Measurements from ENCODE around the gene IL20.

Gene IL20, protein sequence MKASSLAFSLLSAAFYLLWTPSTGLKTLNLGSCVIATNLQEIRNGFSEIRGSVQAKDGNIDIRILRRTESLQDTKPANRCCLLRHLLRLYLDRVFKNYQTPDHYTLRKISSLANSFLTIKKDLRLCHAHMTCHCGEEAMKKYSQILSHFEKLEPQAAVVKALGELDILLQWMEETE

DNA sequence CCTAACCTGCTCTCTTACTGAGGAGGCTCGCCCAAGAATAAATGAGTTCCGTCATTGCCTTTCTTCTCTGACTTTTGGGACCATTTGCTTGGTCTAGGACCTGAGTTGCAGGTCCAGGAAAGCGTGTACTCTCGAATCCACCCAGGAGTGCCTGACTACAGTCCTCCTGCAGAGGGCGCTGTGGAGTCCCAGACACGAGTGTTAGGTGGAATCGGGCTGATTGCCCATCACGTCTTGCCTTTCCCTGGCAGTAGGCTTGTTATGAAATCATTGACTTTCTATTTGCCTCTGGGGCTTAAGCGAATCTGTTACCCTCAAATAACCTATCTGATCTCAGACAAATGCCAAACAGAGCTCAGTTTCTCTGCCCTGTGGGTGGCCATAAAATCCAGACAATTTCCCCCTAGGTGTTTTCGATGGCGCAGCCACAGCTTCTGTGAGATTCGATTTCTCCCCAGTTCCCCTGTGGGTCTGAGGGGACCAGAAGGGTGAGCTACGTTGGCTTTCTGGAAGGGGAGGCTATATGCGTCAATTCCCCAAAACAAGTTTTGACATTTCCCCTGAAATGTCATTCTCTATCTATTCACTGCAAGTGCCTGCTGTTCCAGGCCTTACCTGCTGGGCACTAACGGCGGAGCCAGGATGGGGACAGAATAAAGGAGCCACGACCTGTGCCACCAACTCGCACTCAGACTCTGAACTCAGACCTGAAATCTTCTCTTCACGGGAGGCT is at the start of gene IL20:
Gene IL20 (plus strand): TSS at position 685 of the 733 bp plus-strand sequence. CDS start 230 bp downstream, outside the sequence.
- no peak for DNase-seq

DNA sequence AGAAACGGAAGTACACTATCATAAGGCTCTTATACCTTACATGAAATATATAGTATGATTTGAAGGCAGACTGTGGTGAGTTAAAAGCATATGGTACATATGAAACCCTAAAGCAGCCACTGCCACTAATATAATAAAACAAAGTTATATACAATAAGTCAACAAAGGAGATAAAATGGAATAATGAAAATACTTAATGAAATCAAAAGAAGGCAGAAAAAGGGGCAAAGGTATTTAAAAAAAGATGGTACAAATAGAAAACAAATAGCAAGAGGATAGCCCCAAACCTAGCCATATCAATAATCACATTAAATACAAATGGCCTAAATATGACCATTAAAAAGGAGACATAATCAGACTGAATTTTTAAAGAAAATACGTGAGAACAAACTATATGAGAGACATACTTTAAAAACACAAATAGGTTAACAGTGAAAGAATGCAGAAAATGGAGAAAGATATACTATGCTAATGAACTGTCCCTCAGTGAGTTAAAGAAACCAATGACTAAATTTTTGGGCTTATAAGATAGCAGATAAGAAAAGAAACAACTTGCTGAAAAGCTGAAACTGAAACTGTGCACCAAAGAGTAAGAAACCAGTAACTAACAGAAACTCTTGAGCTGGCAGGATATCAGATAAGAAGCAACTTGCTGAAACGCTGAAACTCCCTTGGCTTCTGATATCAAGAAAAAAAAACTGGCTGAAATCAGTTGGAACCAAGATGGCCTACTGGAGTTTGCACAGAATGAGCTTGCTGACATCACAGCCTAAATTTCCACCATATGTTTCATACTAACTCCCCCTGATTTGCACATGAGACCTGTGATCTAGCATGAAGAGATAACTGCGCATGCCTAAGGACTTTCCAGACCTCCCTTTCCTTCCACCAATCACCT is 48.8 kb upstream of the IL20 start:
- no peak for DNase-seq

DNA sequence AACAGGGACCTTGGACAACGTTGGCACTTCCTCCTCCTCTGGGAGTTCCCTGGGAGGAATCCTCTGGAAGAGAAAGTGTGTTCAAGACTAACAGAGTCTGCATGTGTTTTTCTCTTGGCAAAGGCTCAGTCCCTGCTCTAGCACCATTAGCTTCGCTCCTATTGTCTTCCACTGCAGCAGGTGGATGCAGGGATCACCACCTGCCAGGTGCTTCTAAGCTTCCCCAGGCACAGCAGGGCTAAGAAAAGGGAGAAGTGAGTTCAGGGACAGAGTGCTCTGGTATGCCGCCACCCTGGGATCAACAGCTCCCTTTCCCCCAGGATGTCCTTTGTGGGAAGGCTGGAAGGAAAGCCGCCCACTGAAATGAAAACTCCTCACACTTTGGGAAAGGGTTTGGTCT is 43.9 kb upstream of the IL20 start:
- DNase-seq, result no peak

DNA sequence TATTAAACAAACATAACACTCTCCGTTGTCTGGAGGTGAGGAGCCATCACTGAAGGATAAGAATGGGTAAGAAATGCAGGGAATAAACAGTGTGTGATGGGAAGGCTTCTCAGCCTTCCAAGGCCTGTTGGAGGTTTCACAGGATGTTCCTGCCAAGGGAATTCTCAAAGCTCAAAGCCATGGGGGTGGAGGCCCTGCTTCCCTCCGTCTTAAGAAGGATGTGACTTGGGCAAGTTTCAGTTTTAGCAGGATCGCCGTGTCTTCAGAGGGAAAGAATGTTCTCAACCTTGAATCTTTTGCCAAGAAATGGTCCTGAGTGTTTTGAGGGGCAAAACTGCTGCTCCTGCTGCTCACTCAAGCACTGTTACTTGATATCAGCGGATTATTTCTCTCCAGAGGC is 41.7 kb upstream of the IL20 start:
- DNase-seq, result no peak

DNA sequence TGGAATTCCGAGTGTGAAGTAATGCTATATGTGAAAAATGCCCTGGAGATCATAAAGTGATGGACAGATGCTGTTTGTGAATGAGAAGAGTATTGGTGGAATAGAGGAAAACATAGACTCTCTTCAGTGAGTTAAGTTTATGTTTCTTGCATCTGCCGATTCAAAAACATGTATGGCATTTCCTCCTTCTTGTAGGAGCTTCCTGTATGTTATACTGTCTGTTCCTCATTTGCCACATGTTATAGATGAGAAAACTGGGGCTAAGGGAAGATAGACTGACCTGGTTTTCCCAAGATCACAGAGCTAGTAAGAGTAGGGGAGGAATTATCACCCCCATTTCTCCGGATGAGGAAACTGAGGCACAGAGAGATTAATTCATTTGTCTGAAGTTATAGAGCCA is 41.1 kb upstream of the IL20 start:
- DNase-seq, result no peak

DNA sequence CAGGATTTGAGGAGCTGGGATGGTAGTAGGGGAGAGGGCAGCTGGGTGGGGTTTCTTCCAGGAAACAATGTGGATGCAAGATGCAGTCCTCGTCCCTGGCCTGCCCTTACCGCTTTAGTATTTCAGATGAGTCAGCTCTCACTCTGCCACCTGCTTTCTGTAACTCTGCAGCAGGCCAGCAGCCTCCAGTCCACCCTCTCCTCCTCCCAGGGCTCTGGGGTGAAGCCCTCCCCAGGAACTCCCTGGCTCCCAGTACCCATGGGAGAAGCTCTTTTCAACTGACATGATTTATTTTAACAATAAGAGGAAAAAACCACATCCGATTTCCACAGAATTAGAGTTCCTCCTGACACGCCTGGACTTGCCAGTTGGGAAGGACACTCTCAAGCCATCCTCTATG is 39.0 kb upstream of the IL20 start:
- DNase-seq, result no peak

DNA sequence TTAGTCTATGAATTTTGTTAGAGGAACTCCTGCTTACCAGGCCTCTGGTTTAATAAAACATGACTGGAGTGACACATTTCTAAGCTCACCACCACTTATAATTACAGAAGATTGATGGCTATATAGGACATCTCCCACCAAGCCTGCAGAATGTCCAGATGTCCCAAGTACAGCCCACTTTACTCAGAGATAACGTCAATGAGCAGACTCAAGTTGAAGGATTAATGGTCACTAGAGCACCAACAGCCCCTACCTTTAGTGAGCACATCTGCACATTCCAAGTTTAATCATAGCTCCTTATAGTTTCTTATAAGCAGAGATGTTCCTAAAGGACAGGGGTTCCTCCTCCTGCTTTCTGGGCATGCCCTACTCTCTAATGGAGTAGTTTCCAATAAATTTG is 37.4 kb upstream of the IL20 start:
- no peak for DNase-seq

DNA sequence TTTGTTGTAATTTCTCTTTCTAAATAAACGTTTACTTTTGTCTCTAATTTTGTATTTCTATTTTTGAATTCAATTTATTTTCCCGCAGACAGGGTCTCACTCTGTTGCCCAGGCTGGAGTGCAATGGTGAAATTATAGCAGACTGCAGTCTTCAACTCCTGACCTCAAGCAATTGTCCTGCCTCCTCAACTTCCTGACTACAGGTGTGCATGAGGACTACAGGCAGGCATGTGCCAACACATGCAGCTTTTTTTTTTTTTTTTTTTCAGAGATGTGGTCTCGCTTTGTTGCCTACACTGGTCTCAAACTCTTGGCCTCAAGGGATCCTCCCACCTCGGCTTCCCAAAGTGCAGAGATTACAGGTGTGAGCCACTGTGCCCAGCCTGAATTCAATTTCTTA is 36.7 kb upstream of the IL20 start:
- DNase-seq, result no peak

DNA sequence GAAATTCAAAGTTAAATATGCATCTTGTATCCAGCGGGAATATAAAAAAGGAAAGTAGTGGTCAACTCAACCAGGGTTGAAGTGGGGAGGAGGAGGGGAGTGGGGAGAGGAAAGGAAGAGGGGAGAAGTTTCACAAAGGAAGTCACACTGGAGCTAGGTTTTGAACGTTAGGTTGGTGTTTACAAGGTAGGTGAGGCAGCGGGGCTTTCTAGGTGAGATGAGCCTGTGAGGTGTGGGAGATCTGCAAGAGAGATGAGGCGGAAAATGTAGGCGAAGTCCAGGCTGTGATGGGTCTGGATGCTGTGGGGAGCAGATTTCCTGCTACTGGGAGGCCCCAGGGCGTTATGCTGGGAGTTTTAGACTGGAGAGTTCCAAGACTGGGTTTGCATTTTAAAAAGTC is 36.1 kb upstream of the IL20 start:
- no peak for DNase-seq

DNA sequence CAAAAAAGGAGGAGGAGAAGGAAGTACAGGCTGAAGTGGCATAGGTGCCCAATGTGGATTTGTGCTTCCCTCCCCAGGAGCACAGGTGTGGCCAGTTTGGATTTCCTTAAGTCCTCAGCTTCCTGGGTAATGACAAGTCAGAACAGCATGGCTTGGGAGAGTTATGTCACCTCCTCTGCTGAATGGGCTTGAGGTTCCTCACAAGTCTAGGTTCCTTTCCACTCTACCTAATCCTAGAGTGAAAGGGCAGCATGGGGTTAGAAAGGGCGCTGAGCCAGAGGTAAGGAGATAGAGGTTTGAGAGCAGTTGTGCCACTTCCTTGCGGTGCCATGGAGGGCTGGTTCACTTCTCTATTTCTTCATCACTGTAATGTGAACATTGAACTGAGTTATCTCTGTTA is 35.5 kb upstream of the IL20 start:
- no peak for DNase-seq

DNA sequence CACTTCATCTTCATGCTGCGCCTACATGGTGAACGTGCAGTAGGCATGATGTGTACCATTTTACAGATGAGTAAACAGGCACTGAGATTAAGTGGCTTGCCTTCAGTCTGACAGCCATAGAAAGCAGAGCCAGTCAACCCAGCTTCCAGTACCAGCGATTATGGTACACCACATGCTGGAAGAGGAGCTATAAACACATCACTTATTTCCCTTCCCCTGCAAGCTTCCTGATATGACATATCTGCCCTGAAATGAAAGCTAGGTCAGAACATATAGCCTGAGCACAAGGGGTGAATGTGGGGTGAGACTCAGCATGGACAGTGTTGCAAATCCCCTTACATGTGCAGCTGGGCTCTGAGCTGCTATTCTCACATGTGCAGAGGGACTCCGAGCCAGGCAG is 33.8 kb upstream of the IL20 start:
- DNase-seq, result no peak

DNA sequence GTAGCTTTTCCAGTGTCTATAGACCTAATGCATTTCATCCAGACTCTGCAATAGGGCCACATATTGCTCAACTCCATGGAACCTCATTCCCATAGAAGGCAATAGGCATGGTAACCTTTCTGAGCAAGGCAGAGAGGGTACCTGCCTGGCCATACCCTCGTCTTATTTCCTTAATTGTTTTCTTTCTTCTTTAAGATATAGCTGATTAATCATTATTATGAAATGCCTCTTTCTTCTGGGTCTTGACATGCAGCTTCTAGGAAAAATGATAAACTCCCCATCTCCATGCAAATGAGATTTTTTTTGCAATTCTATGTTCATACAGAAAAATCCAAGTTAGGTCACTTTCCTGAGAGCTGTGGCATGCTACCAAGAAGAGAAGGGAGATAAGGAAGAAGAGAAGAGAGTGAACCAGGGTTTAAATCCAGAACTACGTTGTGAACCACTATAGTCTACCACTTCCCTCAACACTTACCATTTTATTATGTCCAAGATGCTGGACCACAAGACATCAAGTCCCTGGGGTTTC is 33.0 kb upstream of the IL20 start:
- DNase-seq, result no peak

DNA sequence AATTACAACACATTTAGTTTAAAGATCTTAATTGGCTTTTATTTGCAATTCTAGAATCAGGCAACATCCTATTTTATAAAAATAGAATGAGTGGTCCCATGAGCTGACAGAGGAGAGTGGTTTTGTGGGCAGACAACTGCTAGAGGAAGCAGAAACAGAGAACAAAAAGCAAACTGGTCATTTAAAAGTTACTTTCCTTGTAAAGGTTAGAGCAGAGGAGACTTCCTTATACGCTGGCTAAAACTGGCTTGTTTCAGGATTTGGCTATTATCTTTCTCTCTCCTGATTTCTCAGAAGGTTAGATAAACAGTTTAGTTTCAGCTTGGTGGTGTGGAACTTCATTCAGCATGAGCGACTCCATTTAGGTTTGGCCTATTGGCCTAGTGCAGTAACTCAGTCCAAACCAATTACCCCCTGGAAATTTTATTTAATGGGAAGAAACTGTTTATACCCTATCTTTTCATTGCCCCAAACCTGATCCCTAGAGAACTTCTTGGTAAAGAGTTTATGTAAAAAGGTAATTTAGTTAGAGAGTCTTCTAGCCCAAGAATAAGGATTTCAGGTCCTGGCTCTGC is 32.2 kb upstream of the IL20 start:
- no peak for DNase-seq

DNA sequence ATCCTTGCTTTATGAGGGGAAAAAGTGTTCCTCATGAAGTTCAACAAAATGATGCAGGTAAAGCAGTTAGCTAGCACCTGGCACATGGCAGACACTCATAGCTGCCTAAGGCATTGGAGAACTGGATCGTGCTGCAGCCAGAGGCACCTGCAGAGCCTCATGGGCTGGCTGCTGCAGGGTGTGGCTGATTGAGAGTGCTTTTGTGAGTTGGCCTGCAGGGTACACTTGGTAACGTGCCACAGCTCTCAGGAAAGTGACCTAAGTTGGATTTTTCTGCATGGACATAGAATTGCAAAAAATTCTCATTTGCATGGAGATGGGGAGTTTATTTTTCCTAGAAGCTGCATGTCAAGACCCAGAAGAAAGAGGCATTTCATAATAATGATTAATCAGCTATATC is 31.6 kb upstream of the IL20 start:
- no peak for DNase-seq

DNA sequence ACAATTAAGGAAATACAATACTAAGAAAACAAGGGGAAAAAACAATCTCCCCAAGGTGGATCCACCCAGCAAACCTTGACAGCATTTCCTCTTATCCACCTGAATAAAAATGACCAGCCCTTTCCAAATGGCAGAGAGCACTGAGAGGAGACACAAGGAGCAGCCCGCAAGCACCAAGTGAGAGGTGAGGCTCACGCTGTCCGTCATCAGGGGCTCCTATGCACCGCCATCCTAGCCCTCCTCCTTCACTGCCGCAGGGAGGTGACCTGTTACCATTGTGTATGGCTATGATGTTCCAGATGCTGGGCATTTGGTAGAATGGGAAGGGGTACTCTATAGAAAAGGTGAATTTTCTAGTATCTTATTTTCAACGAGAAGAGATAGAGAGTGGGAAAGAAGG is 31.2 kb upstream of the IL20 start:
- DNase-seq, result no peak

DNA sequence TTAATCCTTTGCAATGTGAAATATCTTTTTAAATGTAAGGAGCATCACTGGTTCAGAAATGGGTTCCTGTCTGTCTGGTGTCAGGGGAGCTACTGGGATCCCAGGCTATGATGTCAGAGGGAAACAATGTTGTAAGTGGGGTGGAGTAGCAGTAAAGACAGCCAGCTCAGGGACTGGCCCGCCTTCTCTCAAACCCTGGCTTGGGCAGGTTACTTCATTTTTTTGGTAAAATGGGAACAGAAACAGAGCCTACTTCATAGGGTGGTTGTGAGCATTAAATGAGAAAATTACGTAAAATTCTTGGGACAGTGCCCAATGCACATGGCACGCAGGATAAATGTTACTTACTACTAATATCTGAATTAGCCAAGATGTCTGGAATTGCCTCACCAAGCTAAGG is 30.7 kb upstream of the IL20 start:
- DNase-seq, result no peak

DNA sequence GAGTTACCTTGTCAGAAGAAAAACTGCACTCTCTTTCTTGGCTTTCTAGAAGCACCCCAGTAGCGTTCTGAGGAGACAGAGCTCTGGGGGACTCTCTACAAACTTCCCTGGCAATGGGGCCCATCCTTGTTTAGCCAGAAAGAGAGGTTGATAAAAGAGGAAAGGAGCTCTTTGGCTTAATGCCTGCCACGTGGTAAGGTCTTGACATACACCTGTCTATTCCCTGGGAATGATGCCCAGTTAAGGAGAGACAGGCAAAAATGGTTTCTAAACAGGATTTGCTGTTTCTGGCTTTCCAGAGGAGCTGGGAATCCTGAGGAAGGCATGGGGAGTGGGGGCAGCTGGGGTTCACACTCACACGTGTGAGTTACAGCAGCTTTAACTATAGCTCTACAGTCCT is 30.2 kb upstream of the IL20 start:
- DNase-seq, result no peak

DNA sequence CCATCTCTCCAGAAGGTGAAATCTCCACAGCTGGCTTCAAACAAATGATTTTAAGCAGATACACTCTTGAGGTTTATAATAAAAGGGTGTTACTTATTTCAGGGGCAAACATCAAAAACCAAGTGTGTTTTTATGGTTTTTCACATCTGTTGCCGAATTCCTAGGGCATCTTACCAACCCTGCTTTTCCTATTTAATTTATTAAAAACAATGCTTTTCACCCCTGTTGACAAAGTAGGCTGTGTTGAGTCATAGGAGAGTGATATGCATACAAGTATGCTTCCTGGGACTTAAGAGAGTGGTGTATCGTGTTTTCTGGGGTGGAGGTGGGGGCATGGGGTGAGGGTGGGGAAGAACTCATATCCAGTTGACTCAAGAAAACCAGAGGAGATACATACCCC is 29.3 kb upstream of the IL20 start:
- no peak for DNase-seq

DNA sequence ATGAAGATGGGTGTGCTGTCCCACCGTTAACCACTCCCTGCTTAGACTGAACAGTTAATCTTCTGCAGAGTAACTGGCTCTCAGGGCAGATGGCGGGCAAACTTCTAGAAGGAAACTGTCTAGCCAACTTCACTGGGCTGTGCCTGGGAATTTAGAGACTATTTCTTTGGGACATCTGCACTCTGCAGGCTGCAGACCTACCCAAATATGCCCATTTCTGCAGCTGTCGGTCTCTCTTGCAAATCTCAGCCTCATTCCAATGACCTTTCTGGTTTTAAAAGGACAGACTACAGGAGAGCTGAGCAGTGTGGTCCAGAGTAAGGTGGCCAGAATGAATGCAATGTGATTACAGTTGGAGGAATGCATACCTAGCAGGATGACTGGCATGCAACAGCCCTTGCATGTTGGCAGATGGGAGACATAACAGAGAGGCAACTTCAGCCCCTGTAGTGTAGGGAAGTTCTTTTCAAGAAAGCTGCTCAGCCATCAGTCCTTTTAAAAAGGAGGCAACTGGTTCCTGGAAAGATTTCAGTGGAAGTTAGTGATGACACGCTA is 26.3 kb upstream of the IL20 start:
- no peak for DNase-seq

DNA sequence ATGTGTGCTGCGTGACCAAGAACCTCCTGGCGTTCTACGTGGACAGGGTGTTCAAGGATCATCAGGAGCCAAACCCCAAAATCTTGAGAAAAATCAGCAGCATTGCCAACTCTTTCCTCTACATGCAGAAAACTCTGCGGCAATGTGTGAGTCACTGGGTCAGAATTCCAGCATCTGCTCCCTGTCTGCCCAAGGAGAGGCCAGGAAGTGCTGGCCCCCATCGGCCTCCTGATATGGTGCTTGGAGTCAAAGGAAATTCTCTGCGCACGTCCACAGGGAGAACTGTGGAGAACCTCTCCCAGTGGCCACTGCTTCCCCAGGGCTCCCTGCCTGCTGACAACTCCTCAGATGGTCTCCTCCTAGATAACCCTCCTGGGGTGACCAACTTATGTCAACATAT is 25.6 kb upstream of the IL20 start:
- DNase-seq, result no peak

DNA sequence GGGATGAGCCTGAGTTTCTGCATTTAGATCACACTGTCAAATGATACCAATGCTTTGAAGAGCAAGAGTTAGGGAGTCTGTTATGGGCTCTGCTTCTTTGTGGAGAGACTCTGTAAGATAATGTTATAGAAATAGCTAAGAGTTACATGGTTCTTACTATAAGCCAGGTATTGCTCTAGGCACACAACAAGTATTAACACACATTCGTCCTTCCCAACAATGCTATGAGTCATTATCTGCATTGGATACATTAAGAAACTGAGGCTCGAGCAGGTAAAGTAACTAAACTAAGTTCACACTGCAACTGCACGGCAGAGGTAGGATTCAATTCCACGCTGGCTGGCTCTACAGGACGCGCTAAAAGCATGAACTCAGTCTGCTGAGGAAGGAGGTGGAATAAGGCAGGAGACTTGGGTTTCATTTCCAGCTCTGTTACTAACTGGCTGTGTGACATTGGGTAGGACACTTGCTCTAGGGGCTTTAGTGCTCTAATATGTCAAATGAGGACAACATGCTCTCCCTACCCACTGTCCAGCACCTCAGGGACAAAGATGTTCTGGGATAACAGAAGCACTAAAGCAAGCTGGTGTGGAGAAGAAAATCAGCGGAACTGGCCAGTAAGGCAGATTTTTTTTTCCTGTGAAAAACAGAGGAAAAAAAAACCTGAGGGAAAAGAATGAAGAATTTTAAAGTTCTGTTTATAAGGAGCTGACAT is 23.7 kb upstream of the IL20 start:
- DNase-seq, result no peak

DNA sequence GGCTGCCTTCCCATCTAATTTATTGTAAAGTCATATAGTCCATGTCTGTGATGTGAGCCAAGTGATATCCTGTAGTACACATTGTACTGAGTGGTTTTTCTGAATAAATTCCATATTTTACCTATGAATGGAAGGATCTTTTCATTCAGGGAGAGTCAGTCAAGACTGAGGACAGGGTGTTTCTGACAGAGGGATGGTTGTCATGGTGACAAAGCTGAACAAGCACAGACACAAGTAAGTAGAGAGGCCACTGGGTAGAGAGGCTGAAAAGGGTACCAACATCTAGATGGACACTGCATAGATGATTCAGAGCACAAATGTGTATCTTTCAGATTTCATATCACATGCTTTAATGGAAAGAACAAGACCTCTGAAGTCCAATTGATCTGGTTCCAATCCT is 22.6 kb upstream of the IL20 start:
- no peak for DNase-seq
